Hematopoietic multipotent progenitor cell treated with erythropoietin and hydrocortisone succinate and interleukin-3 and kit ligand, for 15 days (in vitro differentiated cells): ENCODE measurements around the gene FBXO10.
"Not testable (repeated sequence)": the region's sequence is repeated elsewhere in the genome, so short reads cannot be mapped to it uniquely, and the experiment has no call there.

Experiments used
- DNase-seq: peaks from one replicate; pipeline ENCODE4 v3.0.0-alpha.2; 2015; ENCODE audit warnings: low spot score

Gene FBXO10

GRCh38 chr9:37551468-37551867, 24.7 kb downstream of the FBXO10 start:
- no peak for DNase-seq

GRCh38 chr9:37550781-37551180, 25.4 kb downstream of the FBXO10 start:
- DNase-seq, result no peak

GRCh38 chr9:37549527-37549926, 26.7 kb downstream of the FBXO10 start:
- no peak for DNase-seq

GRCh38 chr9:37547328-37547878, 28.8 kb downstream of the FBXO10 start:
- no peak for DNase-seq

GRCh38 chr9:37543468-37543867, 32.7 kb downstream of the FBXO10 start:
- DNase-seq, result no peak

- no peak for DNase-seq
Observed at GRCh38 chr9:37542895-37543294, 33.3 kb downstream of the FBXO10 start.

- DNase-seq, result no peak
Observed at GRCh38 chr9:37542488-37542887, 33.7 kb downstream of the FBXO10 start.

GRCh38 chr9:37541465-37541864, 34.7 kb downstream of the FBXO10 start:
- DNase-seq, result no peak

- no peak for DNase-seq
Observed at GRCh38 chr9:37540634-37541033, 35.5 kb downstream of the FBXO10 start.

GRCh38 chr9:37539634-37540033, 36.5 kb downstream of the FBXO10 start:
- no peak for DNase-seq

GRCh38 chr9:37538099-37538498, 38.1 kb downstream of the FBXO10 start:
- DNase-seq, result no peak

GRCh38 chr9:37534901-37535300, 41.3 kb downstream of the FBXO10 start:
- no peak for DNase-seq

- DNase-seq, result no peak
Observed at GRCh38 chr9:37534412-37534811, 41.8 kb downstream of the FBXO10 start.

- DNase-seq, result no peak
Observed at GRCh38 chr9:37531699-37532098, 44.5 kb downstream of the FBXO10 start.

GRCh38 chr9:37528652-37529471, 47.3 kb downstream of the FBXO10 start:
- DNase-seq, result no peak

- no peak for DNase-seq
Observed at GRCh38 chr9:37523916-37524315, 52.3 kb downstream of the FBXO10 start.

GRCh38 chr9:37522971-37523370, 53.2 kb downstream of the FBXO10 start:
- DNase-seq, result no peak

- DNase-seq, result no peak
Observed at GRCh38 chr9:37521111-37521510, 55.1 kb downstream of the FBXO10 start.

GRCh38 chr9:37520641-37521040, 55.5 kb downstream of the FBXO10 start:
- no peak for DNase-seq

- no peak for DNase-seq
Observed at GRCh38 chr9:37517923-37518322, 58.3 kb downstream of the FBXO10 start.

GRCh38 chr9:37515620-37516258, 60.4 kb downstream of the FBXO10 start:
- no peak for DNase-seq

GRCh38 chr9:37514999-37515398, 61.2 kb downstream of the FBXO10 start:
- no peak for DNase-seq

GRCh38 chr9:37514415-37514814, 61.8 kb downstream of the FBXO10 start:
- not testable (repeated sequence) for DNase-seq
